ENCODE data around the gene BIN1. TPM values are rescaled to one million over a fixed set of nuclear protein-coding genes. Genes with fewer than 3 reads are reported as not detected.

The BIN1 gene
- total RNA-seq, 1 donor from 2014 or later = 597 TPM

GRCh38 chr2:127087791-127088495 is 19.0 kb downstream of the BIN1 start:
- Histone ChIP-seq H3K27me3 (ENCODE audit: control insufficient read depth in 3 of 3, insufficient read depth in 3 of 3, low read length in 3 of 3) (no peaks in the 10 kb centered on the region), H3K36me3 (ENCODE audit: control insufficient read depth in 3 of 3, insufficient read depth in 3 of 3, low read length in 3 of 3) (peaks cover 0 to 2% (median 0%) of the 10 kb centered on the region in 3 donors), H3K4me1 (ENCODE audit: control insufficient read depth in 3 of 3, insufficient read depth in 3 of 3, low read length in 3 of 3) (peaks cover 96 to 100% (median 97%) of the 10 kb centered on the region in 3 donors), H3K27ac (ENCODE audit: low read depth, low read length) (peak overlapping the region; percentile 92), H3K9ac (ENCODE audit: low read depth in 1 of 3, low read length in 3 of 3) (peak overlapping the region; percentile 60 to 79 (median 73)), H3K9me3 (ENCODE audit: control insufficient read depth in 3 of 3, low read length in 3 of 3) (no peaks in the 10 kb centered on the region), H3K4me3 (ENCODE audit: low read length in 3 of 3) (peak overlapping the region in 2 of 3 donors; percentile 45 to 52)

GRCh38 chr2:127086990-127087790 is 19.8 kb downstream of the BIN1 start:
- H3K36me3 ChIP-seq (ENCODE audit: control insufficient read depth in 3 of 3, insufficient read depth in 3 of 3, low read length in 3 of 3) = peaks cover 0 to 2% (median 0%) of the 10 kb centered on the region in 3 donors
- H3K4me1 ChIP-seq (ENCODE audit: control insufficient read depth in 3 of 3, insufficient read depth in 3 of 3, low read length in 3 of 3) = peaks cover 96 to 100% (median 97%) of the 10 kb centered on the region in 3 donors
- H3K27ac ChIP-seq (ENCODE audit: low read depth, low read length) = peak overlapping the region; percentile 92
- H3K9ac ChIP-seq (ENCODE audit: low read depth in 1 of 3, low read length in 3 of 3) = peak overlapping the region; percentile 52 to 79 (median 60)
- H3K9me3 ChIP-seq (ENCODE audit: control insufficient read depth in 3 of 3, low read length in 3 of 3) = no peaks in the 10 kb centered on the region
- peak overlapping the region; percentile 25 to 52 (median 45) for H3K4me3 ChIP-seq (ENCODE audit: low read length in 3 of 3)
- H3K27me3 ChIP-seq (ENCODE audit: control insufficient read depth in 3 of 3, insufficient read depth in 3 of 3, low read length in 3 of 3) = no peaks in the 10 kb centered on the region

DNA sequence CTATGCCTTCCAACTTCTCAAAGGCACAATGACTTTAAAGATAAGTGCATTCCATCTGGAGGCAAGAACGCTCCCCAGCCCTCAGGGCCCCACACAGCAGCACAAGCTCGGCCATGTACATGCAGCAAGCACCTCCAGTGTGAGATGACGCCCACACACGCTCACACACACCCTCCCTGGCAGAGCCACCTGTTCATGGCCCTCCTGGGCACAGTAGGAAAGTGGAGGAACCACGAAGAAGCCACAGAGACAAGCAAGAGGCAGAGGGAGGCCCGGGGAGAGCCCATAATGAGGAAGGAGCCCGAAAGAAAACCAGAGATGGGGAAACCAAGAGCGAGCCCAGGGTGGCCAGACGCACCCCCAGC is 21.7 kb downstream of the BIN1 start:
- Histone ChIP-seq H3K9me3 (ENCODE audit: control insufficient read depth in 3 of 3, low read length in 3 of 3) (no peaks in the 10 kb centered on the region), H3K4me1 (ENCODE audit: control insufficient read depth in 3 of 3, insufficient read depth in 3 of 3, low read length in 3 of 3) (peaks cover 97 to 100% (median 99%) of the 10 kb centered on the region in 3 donors), H3K27me3 (ENCODE audit: control insufficient read depth in 3 of 3, insufficient read depth in 3 of 3, low read length in 3 of 3) (no peaks in the 10 kb centered on the region), H3K36me3 (ENCODE audit: control insufficient read depth in 3 of 3, insufficient read depth in 3 of 3, low read length in 3 of 3) (no peaks in the 10 kb centered on the region), H3K9ac (ENCODE audit: low read depth in 1 of 3, low read length in 3 of 3) (peak overlapping the region; percentile 51 to 85 (median 78)), H3K4me3 (ENCODE audit: low read length in 3 of 3) (peak overlapping the region; percentile 10 to 60 (median 49)), H3K27ac (ENCODE audit: low read depth, low read length) (peak overlapping the region; percentile 92)

- Histone ChIP-seq H3K4me1 (ENCODE audit: control insufficient read depth in 3 of 3, insufficient read depth in 3 of 3, low read length in 3 of 3) (peaks cover 98 to 100% (median 99%) of the 10 kb centered on the region in 3 donors), H3K9me3 (ENCODE audit: control insufficient read depth in 3 of 3, low read length in 3 of 3) (no peaks in the 10 kb centered on the region), H3K4me3 (ENCODE audit: low read length in 3 of 3) (peak overlapping the region; percentile 45 to 60 (median 53)), H3K27ac (ENCODE audit: low read depth, low read length) (peak overlapping the region; percentile 92), H3K27me3 (ENCODE audit: control insufficient read depth in 3 of 3, insufficient read depth in 3 of 3, low read length in 3 of 3) (no peaks in the 10 kb centered on the region), H3K9ac (ENCODE audit: low read depth in 1 of 3, low read length in 3 of 3) (peak overlapping the region; percentile 51 to 85 (median 78)), H3K36me3 (ENCODE audit: control insufficient read depth in 3 of 3, insufficient read depth in 3 of 3, low read length in 3 of 3) (no peaks in the 10 kb centered on the region)
Observed at GRCh38 chr2:127084611-127085316, 22.2 kb downstream of the BIN1 start.

- Histone ChIP-seq H3K36me3 (ENCODE audit: control insufficient read depth in 3 of 3, insufficient read depth in 3 of 3, low read length in 3 of 3) (no peaks in the 10 kb centered on the region), H3K9ac (ENCODE audit: low read depth in 1 of 3, low read length in 3 of 3) (peak overlapping the region; percentile 78 to 85 (median 83)), H3K27ac (ENCODE audit: low read depth, low read length) (peak overlapping the region; percentile 92), H3K4me3 (ENCODE audit: low read length in 3 of 3) (peak overlapping the region; percentile 15 to 53 (median 45)), H3K4me1 (ENCODE audit: control insufficient read depth in 3 of 3, insufficient read depth in 3 of 3, low read length in 3 of 3) (peaks cover 98 to 100% (median 99%) of the 10 kb centered on the region in 3 donors), H3K27me3 (ENCODE audit: control insufficient read depth in 3 of 3, insufficient read depth in 3 of 3, low read length in 3 of 3) (no peaks in the 10 kb centered on the region), H3K9me3 (ENCODE audit: control insufficient read depth in 3 of 3, low read length in 3 of 3) (no peaks in the 10 kb centered on the region)
Observed at GRCh38 chr2:127083819-127084503, 23.0 kb downstream of the BIN1 start.

DNA sequence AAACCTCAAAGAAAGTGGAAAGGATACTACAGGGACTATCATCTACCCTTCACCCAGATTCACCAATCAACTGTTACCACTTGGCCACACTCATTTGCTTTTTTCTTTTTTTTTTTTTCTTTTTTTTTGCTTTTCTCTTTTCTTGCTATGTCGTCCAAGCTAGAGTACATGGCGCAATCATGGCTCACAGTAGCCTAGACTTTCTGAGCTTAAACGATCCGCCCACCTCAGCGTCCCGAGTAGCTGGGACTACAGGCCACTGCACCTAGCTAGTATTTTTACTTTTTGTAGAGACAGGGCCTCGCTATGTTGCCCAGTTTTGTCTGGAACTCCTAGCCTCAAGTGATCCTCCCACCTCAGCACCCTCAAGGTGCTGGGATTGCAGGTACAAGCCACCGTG is 24.0 kb downstream of the BIN1 start:
- H3K36me3 ChIP-seq (ENCODE audit: control insufficient read depth in 3 of 3, insufficient read depth in 3 of 3, low read length in 3 of 3) = no peaks in the 10 kb centered on the region
- peak overlapping the region; percentile 2 to 66 (median 4) for H3K4me3 ChIP-seq (ENCODE audit: low read length in 3 of 3)
- H3K27me3 ChIP-seq (ENCODE audit: control insufficient read depth in 3 of 3, insufficient read depth in 3 of 3, low read length in 3 of 3) = no peaks in the 10 kb centered on the region
- H3K4me1 ChIP-seq (ENCODE audit: control insufficient read depth in 3 of 3, insufficient read depth in 3 of 3, low read length in 3 of 3) = peaks cover 97 to 99% (median 99%) of the 10 kb centered on the region in 3 donors
- peak overlapping the region; percentile 92 for H3K27ac ChIP-seq (ENCODE audit: low read depth, low read length)
- no peaks in the 10 kb centered on the region for H3K9me3 ChIP-seq (ENCODE audit: control insufficient read depth in 3 of 3, low read length in 3 of 3)
- peak overlapping the region; percentile 69 to 85 (median 83) for H3K9ac ChIP-seq (ENCODE audit: low read depth in 1 of 3, low read length in 3 of 3)

DNA sequence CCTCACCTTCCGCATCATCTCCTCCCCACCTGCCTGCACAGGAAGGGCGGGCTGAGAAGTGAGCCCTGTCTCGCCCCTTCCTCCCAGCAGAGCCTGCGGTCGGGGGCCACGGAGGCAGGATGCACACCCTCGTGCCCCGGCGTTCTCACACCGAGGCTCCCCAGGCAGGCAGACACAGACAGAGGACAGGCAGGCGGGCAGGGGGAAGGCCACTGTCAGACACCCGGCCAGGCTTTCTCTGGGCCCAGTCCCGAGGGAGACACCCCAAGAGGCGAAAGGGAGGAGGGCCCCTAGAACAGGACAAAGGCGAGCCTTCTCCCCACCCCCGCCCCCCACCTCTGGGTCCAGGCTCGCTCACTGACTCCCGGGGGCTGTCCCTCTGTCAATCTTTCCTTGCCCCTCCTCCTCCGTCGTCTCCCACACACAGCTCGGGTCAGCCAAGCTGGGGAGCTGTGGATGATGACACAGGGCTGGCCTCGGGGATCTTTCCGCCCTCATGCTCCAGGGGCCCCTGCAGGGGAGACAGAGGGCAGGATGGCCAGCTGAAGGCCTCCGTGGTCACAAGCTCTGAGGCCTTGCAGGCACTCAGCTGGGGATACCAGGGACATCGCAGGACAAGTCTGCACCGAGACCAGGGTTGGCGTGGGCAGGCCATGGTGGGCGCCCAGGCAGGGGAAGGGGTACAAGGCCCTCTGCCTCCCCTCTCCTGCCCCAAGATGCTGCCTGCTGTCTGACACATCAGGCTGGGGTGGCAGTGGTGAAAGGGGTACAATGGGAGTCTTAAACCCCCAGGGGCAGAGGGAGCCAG is 24.9 kb downstream of the BIN1 start:
- Histone ChIP-seq H3K4me1 (ENCODE audit: control insufficient read depth in 3 of 3, insufficient read depth in 3 of 3, low read length in 3 of 3) (peaks cover 97 to 99% (median 99%) of the 10 kb centered on the region in 3 donors), H3K27ac (ENCODE audit: low read depth, low read length) (peak overlapping the region; percentile 92), H3K9me3 (ENCODE audit: control insufficient read depth in 3 of 3, low read length in 3 of 3) (no peaks in the 10 kb centered on the region), H3K9ac (ENCODE audit: low read depth in 1 of 3, low read length in 3 of 3) (peak overlapping the region; percentile 67 to 85 (median 83)), H3K27me3 (ENCODE audit: control insufficient read depth in 3 of 3, insufficient read depth in 3 of 3, low read length in 3 of 3) (no peaks in the 10 kb centered on the region), H3K4me3 (ENCODE audit: low read length in 3 of 3) (peak overlapping the region in 2 of 3 donors; percentile 61 to 66), H3K36me3 (ENCODE audit: control insufficient read depth in 3 of 3, insufficient read depth in 3 of 3, low read length in 3 of 3) (no peaks in the 10 kb centered on the region)

GRCh38 chr2:127080938-127081755 is 25.8 kb downstream of the BIN1 start:
- Histone ChIP-seq H3K4me3 (ENCODE audit: low read length in 3 of 3) (peak overlapping the region in 2 of 3 donors; percentile 51 to 61), H3K27ac (ENCODE audit: low read depth, low read length) (peak overlapping the region; percentile 92), H3K9ac (ENCODE audit: low read depth in 1 of 3, low read length in 3 of 3) (peak overlapping the region; percentile 67 to 85 (median 83)), H3K36me3 (ENCODE audit: control insufficient read depth in 3 of 3, insufficient read depth in 3 of 3, low read length in 3 of 3) (peaks cover 0 to 4% (median 0%) of the 10 kb centered on the region in 3 donors), H3K4me1 (ENCODE audit: control insufficient read depth in 3 of 3, insufficient read depth in 3 of 3, low read length in 3 of 3) (peaks cover 97 to 100% (median 99%) of the 10 kb centered on the region in 3 donors), H3K9me3 (ENCODE audit: control insufficient read depth in 3 of 3, low read length in 3 of 3) (no peaks in the 10 kb centered on the region), H3K27me3 (ENCODE audit: control insufficient read depth in 3 of 3, insufficient read depth in 3 of 3, low read length in 3 of 3) (no peaks in the 10 kb centered on the region)
